Gastrocnemius medialis (tissue), 4 donors: ENCODE measurements around the gene CIROP.

Experiments used
- POLR2A ChIP-seq, 2 donors: fragments of 450-650 bp; IDR thresholded peaks; one replicate each; pipeline ENCODE4 v1.6.1; 2017; ENCODE audit warnings: antibody characterized with exemption in 2 of 2, mild to moderate bottlenecking in 2 of 2, moderate library complexity in 2 of 2
- TF ChIP-seq, protein P1 (sequence below), 5 experiments: fragments of 450-650 bp in 3 of 5; fragments of 200-600 bp in 2 of 5; sonication (generic) in 2 of 5; IDR thresholded peaks in 4 of 5; conservative IDR thresholded peaks in 1 of 5; 1 replicate in 4 of 5; 2 replicates in 1 of 5; pipeline ENCODE4 v1.5.1; 2016 to 2019; ENCODE audit warnings: antibody characterized with exemption in 5 of 5, mild to moderate bottlenecking in 3 of 5, moderate library complexity in 3 of 5

- TF ChIP-seq, protein P1, sequence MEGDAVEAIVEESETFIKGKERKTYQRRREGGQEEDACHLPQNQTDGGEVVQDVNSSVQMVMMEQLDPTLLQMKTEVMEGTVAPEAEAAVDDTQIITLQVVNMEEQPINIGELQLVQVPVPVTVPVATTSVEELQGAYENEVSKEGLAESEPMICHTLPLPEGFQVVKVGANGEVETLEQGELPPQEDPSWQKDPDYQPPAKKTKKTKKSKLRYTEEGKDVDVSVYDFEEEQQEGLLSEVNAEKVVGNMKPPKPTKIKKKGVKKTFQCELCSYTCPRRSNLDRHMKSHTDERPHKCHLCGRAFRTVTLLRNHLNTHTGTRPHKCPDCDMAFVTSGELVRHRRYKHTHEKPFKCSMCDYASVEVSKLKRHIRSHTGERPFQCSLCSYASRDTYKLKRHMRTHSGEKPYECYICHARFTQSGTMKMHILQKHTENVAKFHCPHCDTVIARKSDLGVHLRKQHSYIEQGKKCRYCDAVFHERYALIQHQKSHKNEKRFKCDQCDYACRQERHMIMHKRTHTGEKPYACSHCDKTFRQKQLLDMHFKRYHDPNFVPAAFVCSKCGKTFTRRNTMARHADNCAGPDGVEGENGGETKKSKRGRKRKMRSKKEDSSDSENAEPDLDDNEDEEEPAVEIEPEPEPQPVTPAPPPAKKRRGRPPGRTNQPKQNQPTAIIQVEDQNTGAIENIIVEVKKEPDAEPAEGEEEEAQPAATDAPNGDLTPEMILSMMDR (IDR thresholded peaks at IDR 0.05 in 4 of 5, conservative IDR thresholded peaks at IDR 0.05 in 1 of 5), result no peak
- TF ChIP-seq POLR2A (IDR thresholded peaks at IDR 0.05), result no peak
These were observed 1.9 kb upstream of the CIROP start for GRCh38 chr14:23106747-23107045.
